Activated CD8-positive, alpha-beta memory T cell treated with anti-CD3 and anti-CD28 coated beads for 1 hour (primary cell): ENCODE results near the gene BTBD8.

Source experiments
- DNase-seq, 2 donors: peaks; one replicate each; pipeline ENCODE4 v3.0.0-alpha.2; 2020; ENCODE audit warnings: low read depth in 1 of 2; ENCODE audit errors: extremely low read depth in 1 of 2

BTBD8 gene

GRCh38 chr1:92091625-92092024, 11.5 kb downstream of the BTBD8 start:
- no peak for DNase-seq

GRCh38 chr1:92094090-92094489, 13.9 kb downstream of the BTBD8 start:
- DNase-seq = no peak

GRCh38 chr1:92094595-92094994, 14.4 kb downstream of the BTBD8 start:
- no peak for DNase-seq

- DNase-seq = no peak
Measured at GRCh38 chr1:92095874-92096273, 15.7 kb downstream of the BTBD8 start.

GRCh38 chr1:92096317-92096716, 16.2 kb downstream of the BTBD8 start:
- no peak for DNase-seq

- no peak for DNase-seq
Measured at GRCh38 chr1:92105546-92106081, 25.5 kb downstream of the BTBD8 start.

GRCh38 chr1:92108631-92109030, 28.5 kb downstream of the BTBD8 start:
- DNase-seq = no peak

- no peak for DNase-seq
Measured at GRCh38 chr1:92117526-92117925, 37.4 kb downstream of the BTBD8 start.

GRCh38 chr1:92118826-92119225, 38.7 kb downstream of the BTBD8 start:
- no peak for DNase-seq

GRCh38 chr1:92123868-92124267, 43.7 kb downstream of the BTBD8 start:
- DNase-seq = no peak

GRCh38 chr1:92125204-92125603, 45.1 kb downstream of the BTBD8 start:
- DNase-seq = no peak

GRCh38 chr1:92126088-92126487, 45.9 kb downstream of the BTBD8 start:
- DNase-seq = no peak

GRCh38 chr1:92134331-92134730, 54.2 kb downstream of the BTBD8 start:
- no peak for DNase-seq

- no peak for DNase-seq
Measured at GRCh38 chr1:92136341-92136740, 56.2 kb downstream of the BTBD8 start.

GRCh38 chr1:92154934-92155333, 74.8 kb downstream of the BTBD8 start:
- no peak for DNase-seq

- DNase-seq = no peak
Measured at GRCh38 chr1:92159593-92159992, 79.4 kb downstream of the BTBD8 start.

GRCh38 chr1:92165389-92165788, 85.2 kb downstream of the BTBD8 start:
- no peak for DNase-seq

- no peak for DNase-seq
Measured at GRCh38 chr1:92167151-92167550, 87.0 kb downstream of the BTBD8 start.

GRCh38 chr1:92168657-92169056, 88.5 kb downstream of the BTBD8 start:
- DNase-seq = no peak

GRCh38 chr1:92169214-92170005, 89.3 kb downstream of the BTBD8 start:
- DNase-seq = no peak

GRCh38 chr1:92184632-92185031, 104.5 kb downstream of the BTBD8 start:
- DNase-seq = no peak

GRCh38 chr1:92186081-92186480, 105.9 kb downstream of the BTBD8 start:
- no peak for DNase-seq
